GM12865 (cell line): Measurements from ENCODE around the gene SRC.

Experiments used
- DNase-seq: peaks from one replicate; pipeline ENCODE4 v3.0.0; 2010; ENCODE audit warnings: low read depth
- H3K4me3 ChIP-seq: 2 replicates; pipeline ENCODE4 v1.5.1; 2011; ENCODE audit warnings: mild to moderate bottlenecking, low read depth, low read length, control low read depth
- TF ChIP-seq, protein P1 (sequence below): IDR thresholded peaks from 2 replicates; pipeline ENCODE4 v1.5.1; 2011; ENCODE audit warnings: low read length, control low read depth, low read depth, inconsistent platforms; ENCODE audit not compliant: insufficient read depth; ENCODE audit errors: missing control alignments

The SRC gene

DNA sequence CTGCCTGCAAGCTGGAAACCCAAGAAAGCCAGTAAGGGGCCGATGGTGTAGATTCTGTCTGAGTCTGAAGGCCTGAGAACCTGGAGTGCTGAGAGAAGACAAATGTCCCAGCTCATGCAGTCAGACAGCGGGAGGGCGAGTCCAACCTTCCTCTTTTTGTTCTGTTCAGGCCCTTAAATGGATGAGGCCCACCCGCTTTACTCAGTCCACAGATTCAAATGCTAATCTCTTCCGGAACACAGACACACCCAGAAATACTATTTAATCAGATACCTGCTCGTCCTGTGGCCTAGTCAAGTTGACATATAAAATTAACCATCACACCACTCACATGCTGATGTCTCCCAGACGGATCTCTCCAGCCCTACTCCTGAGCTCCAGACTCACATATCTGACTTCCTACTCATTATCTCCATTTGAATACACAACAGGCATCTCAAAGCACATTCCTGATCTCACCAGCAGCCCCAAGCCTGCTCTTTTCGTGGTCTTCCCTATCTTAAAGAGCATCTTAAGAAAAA lies 26.7 kb upstream of the SRC start:
- no peak overlapping the region for H3K4me3 ChIP-seq
- no peak for DNase-seq
- TF ChIP-seq, protein P1, sequence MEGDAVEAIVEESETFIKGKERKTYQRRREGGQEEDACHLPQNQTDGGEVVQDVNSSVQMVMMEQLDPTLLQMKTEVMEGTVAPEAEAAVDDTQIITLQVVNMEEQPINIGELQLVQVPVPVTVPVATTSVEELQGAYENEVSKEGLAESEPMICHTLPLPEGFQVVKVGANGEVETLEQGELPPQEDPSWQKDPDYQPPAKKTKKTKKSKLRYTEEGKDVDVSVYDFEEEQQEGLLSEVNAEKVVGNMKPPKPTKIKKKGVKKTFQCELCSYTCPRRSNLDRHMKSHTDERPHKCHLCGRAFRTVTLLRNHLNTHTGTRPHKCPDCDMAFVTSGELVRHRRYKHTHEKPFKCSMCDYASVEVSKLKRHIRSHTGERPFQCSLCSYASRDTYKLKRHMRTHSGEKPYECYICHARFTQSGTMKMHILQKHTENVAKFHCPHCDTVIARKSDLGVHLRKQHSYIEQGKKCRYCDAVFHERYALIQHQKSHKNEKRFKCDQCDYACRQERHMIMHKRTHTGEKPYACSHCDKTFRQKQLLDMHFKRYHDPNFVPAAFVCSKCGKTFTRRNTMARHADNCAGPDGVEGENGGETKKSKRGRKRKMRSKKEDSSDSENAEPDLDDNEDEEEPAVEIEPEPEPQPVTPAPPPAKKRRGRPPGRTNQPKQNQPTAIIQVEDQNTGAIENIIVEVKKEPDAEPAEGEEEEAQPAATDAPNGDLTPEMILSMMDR, result no peak

DNA sequence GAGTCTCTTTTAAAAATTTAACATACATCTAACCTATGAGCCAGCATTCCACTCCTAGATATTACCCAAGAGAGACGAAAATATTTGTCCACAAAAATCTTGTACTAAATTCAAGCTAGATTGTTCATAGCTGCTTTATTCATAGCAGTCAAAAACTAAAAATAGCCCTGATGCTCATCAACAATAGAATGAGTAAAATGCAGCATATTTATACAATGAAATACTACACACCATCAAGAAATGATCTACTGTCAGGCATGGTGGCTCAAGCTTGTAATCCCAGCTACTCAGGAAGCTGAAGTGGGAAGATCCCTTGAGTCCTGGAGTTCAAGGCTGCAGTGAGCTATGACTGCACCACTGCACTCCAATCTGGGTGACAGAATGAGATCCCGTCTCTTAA lies 22.0 kb upstream of the SRC start:
- TF ChIP-seq, protein P1, result no peak
- no peak for DNase-seq

DNA sequence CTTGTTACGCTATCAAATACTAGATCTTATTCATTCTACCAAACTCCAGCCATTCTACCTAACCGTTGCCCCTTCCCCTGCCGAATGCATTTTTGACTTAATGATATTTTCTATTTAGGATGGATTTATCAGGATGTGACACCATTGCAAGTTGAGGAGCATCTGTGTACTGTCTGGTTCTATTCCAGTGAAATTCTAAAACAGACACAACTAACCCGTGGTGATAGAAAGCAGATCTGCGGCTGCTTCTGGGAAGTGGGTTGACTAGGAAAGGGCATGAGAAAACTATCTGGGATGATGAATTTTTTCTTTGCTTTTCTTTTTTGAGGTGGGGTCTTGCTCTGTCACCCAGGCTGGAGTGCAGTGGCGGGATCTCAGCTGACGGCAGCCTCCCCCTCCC lies 20.7 kb upstream of the SRC start:
- no peak for DNase-seq
- no peak overlapping the region for H3K4me3 ChIP-seq
- TF ChIP-seq, protein P1, result no peak

More for the DNA sequence above, 22.0 kb upstream of the SRC start:
- H3K4me3 ChIP-seq, result no peak overlapping the region

DNA sequence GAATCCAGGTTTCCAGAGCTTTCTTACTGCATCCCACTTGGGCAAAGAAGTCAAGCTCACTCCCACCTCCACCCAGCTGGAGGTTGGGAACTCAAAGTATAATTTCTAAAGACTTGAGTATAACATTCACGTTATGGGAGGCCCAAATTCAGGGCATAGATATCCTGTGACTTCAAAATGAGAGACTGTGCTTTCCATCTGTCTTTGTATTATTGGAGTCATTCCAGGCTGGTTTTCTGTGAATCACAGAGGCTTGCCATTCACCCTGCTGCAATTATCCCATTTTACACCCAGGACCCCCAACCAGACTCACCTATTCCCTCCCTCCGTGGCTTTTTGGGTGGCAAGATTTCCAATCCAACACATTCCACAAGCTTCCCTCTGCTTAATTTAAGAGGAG lies 19.3 kb upstream of the SRC start:
- DNase-seq, result no peak
- H3K4me3 ChIP-seq, result no peak overlapping the region
- TF ChIP-seq, protein P1, result no peak

DNA sequence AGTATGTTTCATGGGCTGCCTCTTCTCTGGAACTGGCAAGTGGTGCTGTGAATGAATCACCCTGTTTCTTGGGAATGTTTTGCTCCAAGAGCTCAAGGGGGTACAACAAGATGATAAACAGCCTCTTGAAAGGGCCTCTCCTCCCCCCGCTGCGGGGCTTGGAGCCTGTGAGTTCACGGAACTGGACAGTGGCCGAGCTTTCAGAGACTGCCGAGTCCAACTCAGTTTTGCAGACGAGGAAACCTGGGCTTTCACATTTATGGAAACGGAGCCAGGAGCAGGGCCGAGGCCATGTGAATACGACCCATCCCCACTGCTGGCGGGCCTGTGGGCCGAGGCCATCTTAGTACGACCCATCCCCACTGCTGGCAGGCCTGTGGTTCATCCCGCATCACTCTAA lies 18.2 kb upstream of the SRC start:
- TF ChIP-seq, protein P1, result no peak
- DNase-seq, result no peak
- H3K4me3 ChIP-seq, result no peak overlapping the region

DNA sequence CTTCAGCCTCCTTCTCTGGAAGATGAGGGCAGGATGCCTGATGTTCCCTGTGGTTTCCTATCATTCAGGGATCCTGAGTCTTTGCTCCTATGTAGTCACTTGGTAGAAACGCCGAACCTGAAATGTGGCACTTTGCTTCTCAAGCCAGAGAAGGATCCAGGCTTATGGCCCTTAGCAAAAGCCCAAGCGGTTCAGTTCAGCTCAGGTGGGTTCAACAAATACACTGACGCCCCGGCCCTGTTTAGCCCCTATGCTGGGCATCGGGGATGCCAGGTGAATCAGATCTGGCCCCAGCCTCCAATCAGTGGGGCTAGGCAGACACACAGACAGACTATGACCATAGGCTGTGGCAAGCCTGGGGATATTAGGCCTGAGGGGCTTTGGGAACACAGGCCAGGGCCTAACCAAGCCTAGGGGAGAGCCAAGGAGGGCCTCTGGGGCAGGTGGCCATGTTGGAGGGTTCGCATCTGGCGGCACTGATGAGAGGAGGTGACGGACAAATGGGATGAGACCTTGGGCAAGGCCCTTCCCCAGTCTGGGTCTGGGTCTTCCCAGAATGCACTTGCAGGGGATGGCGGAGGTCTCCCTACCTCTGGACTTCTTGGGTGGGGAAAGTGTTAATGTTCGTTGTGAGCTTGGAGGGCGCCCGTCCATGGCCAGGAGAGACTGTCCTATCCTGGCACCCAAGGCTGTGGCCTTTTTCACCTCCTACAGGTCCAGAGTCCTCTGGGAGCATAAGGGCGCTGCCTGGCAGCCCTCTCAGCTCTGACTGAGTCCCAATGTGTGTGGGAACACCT lies 17.6 kb upstream of the SRC start:
- TF ChIP-seq, protein P1, result no peak
- H3K4me3 ChIP-seq, result no peak overlapping the region
- no peak for DNase-seq
